ENCODE measurements around the gene PPM1A.

PPM1A gene

DNA sequence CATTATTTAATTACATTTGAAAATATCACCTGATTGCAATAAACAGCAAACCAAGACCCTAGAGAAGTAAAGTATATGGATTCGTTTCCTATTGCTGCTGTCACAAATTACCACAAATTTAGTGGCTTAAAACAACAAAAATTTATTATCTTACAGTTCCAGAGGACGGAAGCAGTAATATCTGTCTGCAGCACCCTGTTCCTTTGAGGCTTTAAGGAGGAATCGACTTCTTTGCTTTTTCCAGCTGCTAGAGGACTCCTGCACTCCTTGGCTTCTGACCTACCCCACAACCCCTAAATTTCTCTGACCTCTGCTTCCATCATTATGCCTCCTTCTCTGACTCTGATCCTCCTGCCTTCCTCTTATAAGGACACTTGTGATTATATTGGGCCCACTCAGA lies 23.8 kb upstream of the PPM1A start:
- H3K4me1 ChIP-seq (ENCODE audit: control insufficient read depth, insufficient read depth, low read length), result no peaks in the 10 kb centered on the region
- ChIA-PET CTCF (interaction anchor here (0.7 kb wide), 1 partner anchor 161 kb away, joined by 3 read pairs; no protein-coding TSS in a partner anchor), POLR2A (no interaction called here)
- no peak overlapping the region for H3K27ac ChIP-seq (ENCODE audit: extremely low read depth, low read depth, low read length)
- H3K36me3 ChIP-seq (ENCODE audit: control insufficient read depth in 2 of 2, insufficient read depth in 1 of 2, low read length in 2 of 2), result no peaks in the 10 kb centered on the region
- H3K9me3 ChIP-seq (ENCODE audit: control insufficient read depth, insufficient read depth, low read depth, low read length), result no peaks in the 10 kb centered on the region
- H3K4me3 ChIP-seq (ENCODE audit: low read depth, low read length), result no peak overlapping the region
- TF ChIP-seq, protein P1, sequence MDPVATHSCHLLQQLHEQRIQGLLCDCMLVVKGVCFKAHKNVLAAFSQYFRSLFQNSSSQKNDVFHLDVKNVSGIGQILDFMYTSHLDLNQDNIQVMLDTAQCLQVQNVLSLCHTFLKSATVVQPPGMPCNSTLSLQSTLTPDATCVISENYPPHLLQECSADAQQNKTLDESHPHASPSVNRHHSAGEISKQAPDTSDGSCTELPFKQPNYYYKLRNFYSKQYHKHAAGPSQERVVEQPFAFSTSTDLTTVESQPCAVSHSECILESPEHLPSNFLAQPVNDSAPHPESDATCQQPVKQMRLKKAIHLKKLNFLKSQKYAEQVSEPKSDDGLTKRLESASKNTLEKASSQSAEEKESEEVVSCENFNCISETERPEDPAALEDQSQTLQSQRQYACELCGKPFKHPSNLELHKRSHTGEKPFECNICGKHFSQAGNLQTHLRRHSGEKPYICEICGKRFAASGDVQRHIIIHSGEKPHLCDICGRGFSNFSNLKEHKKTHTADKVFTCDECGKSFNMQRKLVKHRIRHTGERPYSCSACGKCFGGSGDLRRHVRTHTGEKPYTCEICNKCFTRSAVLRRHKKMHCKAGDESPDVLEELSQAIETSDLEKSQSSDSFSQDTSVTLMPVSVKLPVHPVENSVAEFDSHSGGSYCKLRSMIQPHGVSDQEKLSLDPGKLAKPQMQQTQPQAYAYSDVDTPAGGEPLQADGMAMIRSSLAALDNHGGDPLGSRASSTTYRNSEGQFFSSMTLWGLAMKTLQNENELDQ (tag by site-specific recombination; IDR thresholded peaks at IDR 0.05; ENCODE audit: low read depth), result no peak
- no peak for TF ChIP-seq ZNF548 (tag by site-specific recombination; IDR thresholded peaks at IDR 0.05)
- no peak for TF ChIP-seq GLIS2 (tag by site-specific recombination; IDR thresholded peaks at IDR 0.05)
- TF ChIP-seq ZNF16 (tag by site-specific recombination; IDR thresholded peaks at IDR 0.05; ENCODE audit: low read depth), result no peak
- TF ChIP-seq ZBTB8A (tag by site-specific recombination; IDR thresholded peaks at IDR 0.05), result no peak
- no peak for TF ChIP-seq PRDM4 (tag by site-specific recombination; IDR thresholded peaks at IDR 0.05)
- no peak for TF ChIP-seq SCRT1 (tag by site-specific recombination; IDR thresholded peaks at IDR 0.05; ENCODE audit: borderline replicate concordance)
- no peak for TF ChIP-seq ZNF19 (tag by site-specific recombination; IDR thresholded peaks at IDR 0.05; ENCODE audit: low read depth)

DNA sequence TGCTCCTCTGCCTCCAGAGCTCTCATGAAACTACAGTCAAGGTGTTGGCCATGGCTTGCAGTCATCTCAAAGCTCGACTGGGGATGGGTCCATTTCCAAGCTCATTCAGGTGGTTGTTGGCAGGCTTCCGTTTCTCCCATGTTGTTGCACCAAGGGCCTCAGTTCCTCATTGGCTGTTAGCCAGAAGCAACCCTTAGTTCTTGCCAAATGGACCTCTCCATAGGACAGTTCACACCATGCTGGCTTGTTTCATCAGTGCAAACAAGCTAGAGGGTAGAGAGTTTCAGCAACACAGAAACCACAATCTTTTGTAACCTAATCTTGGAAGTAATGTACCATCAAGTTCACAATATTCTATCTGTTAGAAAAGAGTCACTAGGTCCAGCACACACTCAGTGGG lies 22.7 kb upstream of the PPM1A start:
- Histone ChIP-seq H3K4me3 (ENCODE audit: low read depth, low read length) (no peak overlapping the region), H3K4me1 (ENCODE audit: control insufficient read depth, insufficient read depth, low read length) (no peaks in the 10 kb centered on the region), H3K27ac (ENCODE audit: extremely low read depth, low read depth, low read length) (no peak overlapping the region), H3K9me3 (ENCODE audit: control insufficient read depth, insufficient read depth, low read depth, low read length) (no peaks in the 10 kb centered on the region), H3K36me3 (ENCODE audit: control insufficient read depth in 2 of 2, insufficient read depth in 1 of 2, low read length in 2 of 2) (no peaks in the 10 kb centered on the region)
- ChIA-PET POLR2A (interaction anchor here (0.7 kb wide), 1 partner anchor 23 kb away, joined by 3 read pairs; the partner anchor contains the start of gene PPM1A), CTCF (no interaction called here)
- TF ChIP-seq ZNF529 (tag by site-specific recombination; IDR thresholded peaks at IDR 0.05; ENCODE audit: insufficient replicate concordance), result no peak
- no peak for TF ChIP-seq ZBTB21 (tag by site-specific recombination; IDR thresholded peaks at IDR 0.05)
- TF ChIP-seq ZNF692 (tag by site-specific recombination; IDR thresholded peaks at IDR 0.05), result no peak
- TF ChIP-seq ZNF521 (tag by site-specific recombination; IDR thresholded peaks at IDR 0.05), result no peak
- TF ChIP-seq ZFP3 (tag by site-specific recombination; IDR thresholded peaks at IDR 0.05; ENCODE audit: low read depth), result no peak
- TF ChIP-seq ZFP41 (tag by site-specific recombination; IDR thresholded peaks at IDR 0.05; ENCODE audit: borderline replicate concordance), result no peak
- no peak for TF ChIP-seq ZNF518A (tag by site-specific recombination; conservative IDR thresholded peaks at IDR 0.05; ENCODE audit: low read depth)
- no peak for TF ChIP-seq KLF9 (tag by site-specific recombination; IDR thresholded peaks at IDR 0.05; ENCODE audit: low read depth)
- TF ChIP-seq TRIM28 (IDR thresholded peaks at IDR 0.05; ENCODE audit: borderline replicate concordance, low read length), result no peak
- no peak for TF ChIP-seq ZNF473 (tag by site-specific recombination; IDR thresholded peaks at IDR 0.05)
- TF ChIP-seq, protein P2, sequence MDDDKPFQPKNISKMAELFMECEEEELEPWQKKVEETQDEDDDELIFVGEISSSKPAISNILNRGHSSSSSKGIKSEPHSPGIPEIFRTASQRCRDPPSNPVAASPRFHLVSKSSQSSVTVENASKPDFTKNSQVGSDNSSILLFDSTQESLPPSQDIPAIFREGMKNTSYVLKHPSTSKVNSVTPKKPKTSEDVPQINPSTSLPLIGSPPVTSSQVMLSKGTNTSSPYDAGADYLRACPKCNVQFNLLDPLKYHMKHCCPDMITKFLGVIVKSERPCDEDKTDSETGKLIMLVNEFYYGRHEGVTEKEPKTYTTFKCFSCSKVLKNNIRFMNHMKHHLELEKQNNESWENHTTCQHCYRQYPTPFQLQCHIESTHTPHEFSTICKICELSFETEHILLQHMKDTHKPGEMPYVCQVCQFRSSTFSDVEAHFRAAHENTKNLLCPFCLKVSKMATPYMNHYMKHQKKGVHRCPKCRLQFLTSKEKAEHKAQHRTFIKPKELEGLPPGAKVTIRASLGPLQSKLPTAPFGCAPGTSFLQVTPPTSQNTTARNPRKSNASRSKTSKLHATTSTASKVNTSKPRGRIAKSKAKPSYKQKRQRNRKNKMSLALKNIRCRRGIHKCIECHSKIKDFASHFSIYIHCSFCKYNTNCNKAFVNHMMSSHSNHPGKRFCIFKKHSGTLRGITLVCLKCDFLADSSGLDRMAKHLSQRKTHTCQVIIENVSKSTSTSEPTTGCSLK (tag by site-specific recombination; IDR thresholded peaks at IDR 0.05), result no peak
- no peak for TF ChIP-seq REPIN1 (tag by site-specific recombination; IDR thresholded peaks at IDR 0.05; ENCODE audit: low read depth)
- TF ChIP-seq ZNF792 (tag by site-specific recombination; IDR thresholded peaks at IDR 0.05), result no peak
- no peak for TF ChIP-seq ZNF514 (tag by site-specific recombination; IDR thresholded peaks at IDR 0.05)
- no peak for TF ChIP-seq ZNF146 (tag by site-specific recombination; IDR thresholded peaks at IDR 0.05)

All from HEK293 (cell line).